Stimulated activated naive CD8-positive, alpha-beta T cell treated with anti-CD3 and anti-CD28 coated beads, Interleukin-15, Interleukin-2, amounts not matched to agents 100 ng/mL and 50 ng/mL, for 24 hours (primary cell): ENCODE results near the gene IL10RA.

Source experiments
- H3K27ac Mint-ChIP-seq: one replicate; pipeline ENCODE4 v1.8.0; 2021; ENCODE audit warnings: mild to moderate bottlenecking, mixed read lengths
- H3K27me3 Mint-ChIP-seq: one replicate; pipeline ENCODE4 v1.8.0; 2021; ENCODE audit warnings: mixed read lengths
- H3K36me3 Mint-ChIP-seq: one replicate; pipeline ENCODE4 v1.8.0; 2021; ENCODE audit warnings: low read depth, mixed read lengths
- H3K4me1 Mint-ChIP-seq: one replicate; pipeline ENCODE4 v1.8.0; 2021; ENCODE audit warnings: low read depth, mixed read lengths
- H3K4me3 Mint-ChIP-seq: one replicate; pipeline ENCODE4 v1.8.0; 2021; ENCODE audit warnings: mild to moderate bottlenecking, mixed read lengths
- H3K9me3 Mint-ChIP-seq: one replicate; pipeline ENCODE4 v1.8.0; 2021; ENCODE audit warnings: mixed read lengths

The IL10RA gene

DNA sequence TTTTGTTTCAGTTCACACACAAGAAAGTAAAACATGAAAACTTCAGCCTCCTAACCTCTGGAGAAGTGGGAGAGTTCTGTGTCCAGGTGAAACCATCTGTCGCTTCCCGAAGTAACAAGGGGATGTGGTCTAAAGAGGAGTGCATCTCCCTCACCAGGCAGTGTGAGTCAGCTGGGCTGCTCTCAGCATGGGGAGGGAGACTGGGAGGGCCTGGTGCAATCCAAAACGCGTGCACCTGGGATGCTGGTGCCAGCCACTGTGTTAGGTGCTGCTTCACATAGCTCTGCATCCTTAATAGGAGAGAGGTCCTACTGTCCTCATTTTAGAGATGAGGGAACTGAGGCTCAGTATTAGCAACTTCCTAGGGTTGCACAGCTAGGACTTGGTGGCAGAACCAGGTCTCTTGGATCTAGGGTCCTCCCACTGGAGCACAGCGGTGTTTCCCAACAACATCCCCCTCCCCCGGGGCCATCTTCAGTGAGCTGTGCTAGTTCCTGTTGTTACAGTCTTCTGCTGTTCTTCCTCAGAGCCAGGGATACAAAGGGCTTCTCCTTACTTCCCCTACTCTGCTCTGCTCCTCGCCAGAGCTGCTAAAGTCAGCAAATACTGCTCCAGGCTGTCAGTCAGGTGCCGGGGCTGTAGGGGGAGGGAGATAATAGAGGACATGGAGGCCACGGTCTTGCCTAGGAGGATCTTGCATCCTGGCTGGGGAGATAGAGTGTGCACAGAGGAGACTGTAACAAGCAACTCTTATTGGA lies 8.0 kb downstream of the IL10RA start:
- Mint-ChIP-seq H3K4me1 (peaks cover 89% of the 10 kb centered on the region), H3K9me3 (peaks cover 3% of the 10 kb centered on the region), H3K27ac (no peak overlapping the region), H3K27me3 (no peaks in the 10 kb centered on the region), H3K4me3 (no peak overlapping the region), H3K36me3 (peaks cover 92% of the 10 kb centered on the region)

DNA sequence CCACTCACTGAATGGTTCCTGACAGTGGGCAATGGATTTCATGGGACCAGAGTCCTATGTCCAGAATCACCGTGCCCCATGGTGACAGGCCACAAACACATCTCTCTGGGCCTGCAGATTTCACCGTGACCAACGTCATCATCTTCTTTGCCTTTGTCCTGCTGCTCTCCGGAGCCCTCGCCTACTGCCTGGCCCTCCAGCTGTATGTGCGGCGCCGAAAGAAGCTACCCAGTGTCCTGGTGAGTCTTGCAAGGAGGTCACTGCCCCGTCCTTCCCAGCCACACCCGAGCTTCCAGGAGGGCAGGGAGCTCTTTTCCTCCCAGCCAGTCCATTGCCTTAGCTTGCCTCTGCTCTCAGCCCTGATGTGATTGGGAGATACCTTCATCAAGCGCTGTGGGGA lies 9.3 kb downstream of the IL10RA start:
- Mint-ChIP-seq H3K36me3 (peaks cover 88% of the 10 kb centered on the region), H3K4me3 (no peak overlapping the region), H3K27me3 (no peaks in the 10 kb centered on the region), H3K4me1 (peaks cover 89% of the 10 kb centered on the region), H3K27ac (no peak overlapping the region), H3K9me3 (peaks cover 3% of the 10 kb centered on the region)

DNA sequence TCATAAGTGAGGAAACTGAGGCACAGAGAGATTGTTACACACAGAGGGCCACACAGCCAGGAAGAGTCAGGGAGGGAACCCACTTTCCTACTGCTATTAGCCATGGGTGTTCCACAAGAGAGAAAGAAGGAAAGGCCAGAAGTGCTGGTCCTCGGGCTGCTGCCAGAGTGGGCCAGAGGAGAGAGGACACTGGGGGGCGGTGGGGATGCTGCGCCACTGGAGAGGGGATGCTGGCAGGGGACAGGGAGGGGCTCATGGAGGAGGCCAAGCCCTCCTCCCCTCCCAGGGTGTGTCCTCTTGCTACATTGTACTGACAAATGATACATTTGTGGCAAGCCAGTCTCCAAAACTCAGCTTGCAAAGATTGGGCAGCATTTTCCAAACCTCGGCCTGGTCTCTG lies 9.9 kb downstream of the IL10RA start:
- H3K9me3 Mint-ChIP-seq: peaks cover 3% of the 10 kb centered on the region
- H3K36me3 Mint-ChIP-seq: peaks cover 86% of the 10 kb centered on the region
- no peaks in the 10 kb centered on the region for H3K27me3 Mint-ChIP-seq
- H3K4me1 Mint-ChIP-seq: peaks cover 90% of the 10 kb centered on the region
- H3K4me3 Mint-ChIP-seq: no peak overlapping the region
- H3K27ac Mint-ChIP-seq: no peak overlapping the region

DNA sequence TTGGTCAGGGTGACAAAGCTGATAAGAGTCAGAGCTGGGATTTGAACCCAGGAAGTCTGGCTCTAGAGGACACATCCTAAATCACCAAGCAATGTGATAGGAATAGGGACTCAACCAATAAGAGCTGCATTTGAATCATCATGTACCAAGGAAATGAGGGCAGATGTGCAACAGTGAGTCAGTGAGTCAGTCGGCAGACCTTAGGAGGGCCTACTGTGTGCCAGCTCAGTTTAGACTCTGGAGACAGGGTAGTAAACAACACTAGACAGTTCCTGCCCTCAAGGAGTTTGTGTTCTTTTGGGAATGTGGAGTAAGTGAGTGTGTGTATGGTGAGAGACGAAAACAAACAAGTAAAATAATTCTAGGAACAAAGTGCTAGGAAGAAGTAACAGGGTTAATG lies 11.2 kb downstream of the IL10RA start:
- H3K36me3 Mint-ChIP-seq: peaks cover 78% of the 10 kb centered on the region
- H3K27ac Mint-ChIP-seq: peak overlapping the region; percentile 79
- no peaks in the 10 kb centered on the region for H3K27me3 Mint-ChIP-seq
- H3K9me3 Mint-ChIP-seq: peaks cover 3% of the 10 kb centered on the region
- H3K4me1 Mint-ChIP-seq: peaks cover 91% of the 10 kb centered on the region
- no peak overlapping the region for H3K4me3 Mint-ChIP-seq

DNA sequence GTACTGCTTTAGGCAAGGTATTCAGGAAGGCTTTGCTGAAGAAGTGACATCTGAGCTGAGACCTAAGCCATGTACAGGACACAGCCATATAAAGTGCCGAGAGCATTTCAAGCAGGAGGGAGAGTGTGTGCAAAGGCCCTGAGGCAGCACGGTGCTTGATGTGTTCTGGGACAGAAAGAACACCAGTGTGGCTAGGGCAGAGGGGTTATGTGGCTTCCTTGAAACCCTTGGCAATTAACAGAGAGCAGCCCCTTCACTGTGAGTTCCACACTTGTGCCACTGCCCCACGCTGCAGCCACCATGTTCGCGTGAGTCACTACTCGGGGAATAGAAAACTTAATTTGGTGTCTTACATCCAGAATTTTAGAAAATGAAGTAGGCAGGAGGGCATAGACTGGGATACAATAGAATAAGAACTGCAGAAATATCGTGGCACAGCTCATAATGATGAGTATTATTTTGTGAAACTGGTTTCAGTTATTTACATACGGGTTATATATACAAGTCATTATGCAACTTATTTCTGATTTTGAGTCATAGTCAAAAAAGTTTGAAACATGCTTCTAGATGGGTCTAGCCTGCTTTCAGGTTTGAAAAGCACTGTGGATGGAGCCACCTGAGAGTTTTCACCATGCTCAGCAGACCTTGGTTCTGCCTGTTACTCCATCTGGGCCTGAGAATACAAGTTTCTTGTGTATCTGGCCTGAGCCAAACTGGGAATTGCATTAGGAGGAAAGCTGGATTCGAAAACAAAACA lies 11.8 kb downstream of the IL10RA start:
- H3K4me3 Mint-ChIP-seq: no peak overlapping the region
- peaks cover 91% of the 10 kb centered on the region for H3K4me1 Mint-ChIP-seq

DNA sequence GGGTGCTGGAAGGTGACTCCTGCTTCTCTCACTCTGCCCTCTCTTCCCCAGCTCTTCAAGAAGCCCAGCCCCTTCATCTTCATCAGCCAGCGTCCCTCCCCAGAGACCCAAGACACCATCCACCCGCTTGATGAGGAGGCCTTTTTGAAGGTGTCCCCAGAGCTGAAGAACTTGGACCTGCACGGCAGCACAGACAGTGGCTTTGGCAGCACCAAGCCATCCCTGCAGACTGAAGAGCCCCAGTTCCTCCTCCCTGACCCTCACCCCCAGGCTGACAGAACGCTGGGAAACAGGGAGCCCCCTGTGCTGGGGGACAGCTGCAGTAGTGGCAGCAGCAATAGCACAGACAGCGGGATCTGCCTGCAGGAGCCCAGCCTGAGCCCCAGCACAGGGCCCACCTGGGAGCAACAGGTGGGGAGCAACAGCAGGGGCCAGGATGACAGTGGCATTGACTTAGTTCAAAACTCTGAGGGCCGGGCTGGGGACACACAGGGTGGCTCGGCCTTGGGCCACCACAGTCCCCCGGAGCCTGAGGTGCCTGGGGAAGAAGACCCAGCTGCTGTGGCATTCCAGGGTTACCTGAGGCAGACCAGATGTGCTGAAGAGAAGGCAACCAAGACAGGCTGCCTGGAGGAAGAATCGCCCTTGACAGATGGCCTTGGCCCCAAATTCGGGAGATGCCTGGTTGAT lies 12.6 kb downstream of the IL10RA start:
- Mint-ChIP-seq H3K4me1 (peaks cover 91% of the 10 kb centered on the region), H3K9me3 (peaks cover 7% of the 10 kb centered on the region), H3K27me3 (no peaks in the 10 kb centered on the region), H3K4me3 (no peak overlapping the region), H3K27ac (peak overlapping the region; percentile 79), H3K36me3 (peaks cover 64% of the 10 kb centered on the region)

More for the DNA sequence above, 11.8 kb downstream of the IL10RA start:
- H3K9me3 Mint-ChIP-seq: peaks cover 3% of the 10 kb centered on the region
- peak overlapping the region; percentile 79 for H3K27ac Mint-ChIP-seq
- H3K36me3 Mint-ChIP-seq: peaks cover 72% of the 10 kb centered on the region
- H3K27me3 Mint-ChIP-seq: no peaks in the 10 kb centered on the region

DNA sequence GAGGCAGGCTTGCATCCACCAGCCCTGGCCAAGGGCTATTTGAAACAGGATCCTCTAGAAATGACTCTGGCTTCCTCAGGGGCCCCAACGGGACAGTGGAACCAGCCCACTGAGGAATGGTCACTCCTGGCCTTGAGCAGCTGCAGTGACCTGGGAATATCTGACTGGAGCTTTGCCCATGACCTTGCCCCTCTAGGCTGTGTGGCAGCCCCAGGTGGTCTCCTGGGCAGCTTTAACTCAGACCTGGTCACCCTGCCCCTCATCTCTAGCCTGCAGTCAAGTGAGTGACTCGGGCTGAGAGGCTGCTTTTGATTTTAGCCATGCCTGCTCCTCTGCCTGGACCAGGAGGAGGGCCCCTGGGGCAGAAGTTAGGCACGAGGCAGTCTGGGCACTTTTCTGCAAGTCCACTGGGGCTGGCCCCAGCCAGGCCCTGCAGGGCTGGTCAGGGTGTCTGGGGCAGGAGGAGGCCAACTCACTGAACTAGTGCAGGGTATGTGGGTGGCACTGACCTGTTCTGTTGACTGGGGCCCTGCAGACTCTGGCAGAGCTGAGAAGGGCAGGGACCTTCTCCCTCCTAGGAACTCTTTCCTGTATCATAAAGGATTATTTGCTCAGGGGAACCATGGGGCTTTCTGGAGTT lies 13.3 kb downstream of the IL10RA start:
- peaks cover 91% of the 10 kb centered on the region for H3K4me1 Mint-ChIP-seq
- H3K27me3 Mint-ChIP-seq: no peaks in the 10 kb centered on the region
- H3K9me3 Mint-ChIP-seq: peaks cover 12% of the 10 kb centered on the region
- peak overlapping the region; percentile 80 for H3K27ac Mint-ChIP-seq
- H3K4me3 Mint-ChIP-seq: no peak overlapping the region
- peaks cover 62% of the 10 kb centered on the region for H3K36me3 Mint-ChIP-seq

DNA sequence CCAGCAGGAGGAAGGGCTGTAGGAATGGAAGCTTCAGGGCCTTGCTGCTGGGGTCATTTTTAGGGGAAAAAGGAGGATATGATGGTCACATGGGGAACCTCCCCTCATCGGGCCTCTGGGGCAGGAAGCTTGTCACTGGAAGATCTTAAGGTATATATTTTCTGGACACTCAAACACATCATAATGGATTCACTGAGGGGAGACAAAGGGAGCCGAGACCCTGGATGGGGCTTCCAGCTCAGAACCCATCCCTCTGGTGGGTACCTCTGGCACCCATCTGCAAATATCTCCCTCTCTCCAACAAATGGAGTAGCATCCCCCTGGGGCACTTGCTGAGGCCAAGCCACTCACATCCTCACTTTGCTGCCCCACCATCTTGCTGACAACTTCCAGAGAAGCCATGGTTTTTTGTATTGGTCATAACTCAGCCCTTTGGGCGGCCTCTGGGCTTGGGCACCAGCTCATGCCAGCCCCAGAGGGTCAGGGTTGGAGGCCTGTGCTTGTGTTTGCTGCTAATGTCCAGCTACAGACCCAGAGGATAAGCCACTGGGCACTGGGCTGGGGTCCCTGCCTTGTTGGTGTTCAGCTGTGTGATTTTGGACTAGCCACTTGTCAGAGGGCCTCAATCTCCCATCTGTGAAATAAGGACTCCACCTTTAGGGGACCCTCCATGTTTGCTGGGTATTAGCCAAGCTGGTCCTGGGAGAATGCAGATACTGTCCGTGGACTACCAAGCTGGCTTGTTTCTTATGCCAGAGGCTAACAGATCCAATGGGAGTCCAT lies 14.1 kb downstream of the IL10RA start:
- Mint-ChIP-seq H3K9me3 (peaks cover 12% of the 10 kb centered on the region), H3K27me3 (no peaks in the 10 kb centered on the region), H3K4me3 (no peak overlapping the region), H3K4me1 (peaks cover 93% of the 10 kb centered on the region), H3K36me3 (peaks cover 55% of the 10 kb centered on the region), H3K27ac (peak overlapping the region; percentile 80)

DNA sequence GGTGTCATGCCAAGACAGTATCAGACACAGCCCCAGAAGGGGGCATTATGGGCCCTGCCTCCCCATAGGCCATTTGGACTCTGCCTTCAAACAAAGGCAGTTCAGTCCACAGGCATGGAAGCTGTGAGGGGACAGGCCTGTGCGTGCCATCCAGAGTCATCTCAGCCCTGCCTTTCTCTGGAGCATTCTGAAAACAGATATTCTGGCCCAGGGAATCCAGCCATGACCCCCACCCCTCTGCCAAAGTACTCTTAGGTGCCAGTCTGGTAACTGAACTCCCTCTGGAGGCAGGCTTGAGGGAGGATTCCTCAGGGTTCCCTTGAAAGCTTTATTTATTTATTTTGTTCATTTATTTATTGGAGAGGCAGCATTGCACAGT lies 14.6 kb downstream of the IL10RA start:
- Mint-ChIP-seq H3K9me3 (peaks cover 12% of the 10 kb centered on the region), H3K27ac (no peak overlapping the region), H3K4me1 (peaks cover 95% of the 10 kb centered on the region), H3K36me3 (peaks cover 49% of the 10 kb centered on the region), H3K27me3 (no peaks in the 10 kb centered on the region), H3K4me3 (no peak overlapping the region)

DNA sequence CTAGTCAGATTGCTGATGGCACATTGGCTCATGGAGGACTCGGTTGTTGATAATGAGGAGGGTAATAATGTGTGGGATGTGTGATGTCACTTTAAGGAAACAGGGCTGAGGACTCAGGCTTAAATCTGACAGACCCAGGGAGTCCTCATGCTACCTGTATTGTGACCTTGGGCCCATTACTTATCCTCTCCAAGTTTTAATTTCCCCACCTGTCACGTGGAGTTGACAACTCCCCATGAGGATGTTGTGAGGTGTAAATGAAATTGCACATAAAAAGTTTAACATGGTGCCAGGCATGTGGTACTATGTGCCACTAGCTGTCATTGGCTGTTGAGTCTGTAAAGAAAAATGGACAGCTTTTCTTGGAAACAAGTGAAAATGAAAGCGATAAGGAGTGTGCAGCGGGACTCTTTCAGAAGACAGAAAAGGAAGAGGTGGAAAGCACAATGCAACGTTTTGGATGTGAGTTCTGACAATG lies 15.3 kb downstream of the IL10RA start:
- Mint-ChIP-seq H3K27me3 (no peaks in the 10 kb centered on the region), H3K36me3 (peaks cover 43% of the 10 kb centered on the region), H3K27ac (peak overlapping the region; percentile 98), H3K4me1 (peaks cover 99% of the 10 kb centered on the region), H3K4me3 (peak overlapping the region; percentile 31), H3K9me3 (peaks cover 12% of the 10 kb centered on the region)

DNA sequence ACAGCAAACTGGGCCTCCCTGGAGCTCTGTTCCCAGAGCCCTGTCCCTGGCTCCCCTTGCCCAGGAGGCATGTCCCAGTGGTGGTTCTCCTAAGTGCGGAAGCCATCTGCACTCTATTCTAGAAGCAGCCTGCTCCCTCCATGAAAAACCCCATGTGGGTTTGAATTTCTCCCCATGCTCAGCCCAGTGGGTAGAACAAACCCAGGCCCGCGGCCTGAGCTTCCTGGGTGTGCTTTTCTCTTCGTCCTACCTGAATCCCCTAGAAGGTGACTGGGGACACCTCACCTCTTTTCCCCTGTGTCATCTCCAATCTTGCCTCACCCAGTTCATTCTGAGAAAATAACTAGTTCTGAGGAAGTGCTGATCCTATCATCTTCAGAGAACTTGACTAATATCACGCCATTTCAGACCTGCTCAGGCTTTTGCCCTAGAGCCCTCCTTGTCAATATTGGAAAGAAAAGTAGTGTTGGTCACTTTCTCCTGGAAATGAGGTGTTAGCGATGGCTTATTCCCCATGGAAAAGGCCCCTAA lies 15.9 kb downstream of the IL10RA start:
- peaks cover 38% of the 10 kb centered on the region for H3K36me3 Mint-ChIP-seq
- H3K4me1 Mint-ChIP-seq: peaks cover 100% of the 10 kb centered on the region
- H3K9me3 Mint-ChIP-seq: peaks cover 12% of the 10 kb centered on the region

DNA sequence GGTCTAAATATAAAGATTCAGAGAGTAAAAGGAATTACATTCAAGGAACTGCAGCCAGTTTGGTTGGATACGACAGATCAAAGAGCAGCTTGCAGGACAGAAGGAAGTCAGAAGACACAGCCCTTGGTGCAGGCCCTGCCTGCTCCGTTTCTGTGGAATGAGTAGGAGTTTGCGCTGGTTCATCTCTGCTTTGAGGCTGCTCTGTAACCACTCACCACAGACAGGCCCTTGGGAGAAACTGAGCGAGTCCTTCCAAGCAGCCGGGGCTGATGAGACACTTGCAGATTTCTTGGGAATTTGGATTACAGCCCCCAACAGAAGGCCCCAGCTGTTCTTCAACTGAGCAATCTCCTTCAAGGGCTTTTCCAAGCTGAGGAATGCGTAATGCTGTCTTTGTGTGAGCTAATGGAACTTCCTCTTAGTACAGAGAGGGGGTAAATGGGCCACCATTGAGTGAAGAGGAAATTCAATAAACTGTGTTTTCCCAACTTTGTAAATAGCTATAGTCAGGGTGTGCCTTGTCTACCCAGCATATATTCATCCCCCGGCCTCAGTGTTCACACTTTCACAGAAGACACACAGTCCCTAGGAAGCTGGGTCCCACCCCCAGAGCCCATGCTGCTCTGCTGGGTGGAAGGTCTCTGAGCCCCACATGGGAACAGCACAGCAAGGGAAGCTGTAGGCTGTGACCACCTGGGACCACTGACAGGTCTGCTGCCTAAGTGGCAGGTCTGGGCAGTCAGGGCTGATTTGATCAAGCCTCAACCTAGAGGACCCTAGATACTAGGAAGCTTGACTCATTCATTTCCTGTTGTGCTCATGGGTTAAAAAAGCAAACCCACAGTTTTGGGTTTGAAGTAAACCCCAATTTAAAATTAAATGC lies 16.6 kb downstream of the IL10RA start:
- Mint-ChIP-seq H3K9me3 (peaks cover 9% of the 10 kb centered on the region), H3K27ac (peak overlapping the region; percentile 98), H3K36me3 (peaks cover 31% of the 10 kb centered on the region), H3K4me3 (peak overlapping the region; percentile 70), H3K4me1 (peaks cover 100% of the 10 kb centered on the region), H3K27me3 (no peaks in the 10 kb centered on the region)

More for the DNA sequence above, 15.9 kb downstream of the IL10RA start:
- Mint-ChIP-seq H3K27me3 (no peaks in the 10 kb centered on the region), H3K4me3 (peak overlapping the region; percentile 70), H3K27ac (peak overlapping the region; percentile 98)

DNA sequence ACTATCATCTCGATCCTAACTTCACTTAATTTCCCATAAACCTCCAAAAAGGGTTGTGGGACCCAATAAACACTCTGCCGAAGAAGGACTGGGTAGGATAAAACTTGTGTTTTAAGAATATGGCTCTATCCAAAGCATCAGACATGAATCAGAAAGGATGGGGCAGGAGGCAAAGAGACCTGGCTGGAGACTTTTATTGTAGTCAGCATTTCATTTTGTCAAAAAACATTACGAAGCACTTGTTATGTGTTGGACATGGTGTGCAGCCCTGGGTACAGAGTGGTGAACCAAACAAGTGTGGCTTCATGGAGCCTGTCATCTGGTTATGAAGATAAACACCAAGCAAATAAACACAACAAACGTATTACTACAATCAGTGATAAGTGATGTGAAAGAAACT lies 17.3 kb downstream of the IL10RA start:
- Mint-ChIP-seq H3K36me3 (peaks cover 24% of the 10 kb centered on the region), H3K27ac (peak overlapping the region; percentile 98), H3K4me3 (peak overlapping the region; percentile 70), H3K27me3 (no peaks in the 10 kb centered on the region), H3K9me3 (peaks cover 9% of the 10 kb centered on the region), H3K4me1 (peaks cover 100% of the 10 kb centered on the region)
